OCI-M1 (cell line): ENCODE results near the gene MAPKAP1.

ENCODE experiments used
- DNase-seq: peaks from one replicate; lab custom pipeline; 2025; lab: John Stamatoyannopoulos, UW

The MAPKAP1 gene

DNA sequence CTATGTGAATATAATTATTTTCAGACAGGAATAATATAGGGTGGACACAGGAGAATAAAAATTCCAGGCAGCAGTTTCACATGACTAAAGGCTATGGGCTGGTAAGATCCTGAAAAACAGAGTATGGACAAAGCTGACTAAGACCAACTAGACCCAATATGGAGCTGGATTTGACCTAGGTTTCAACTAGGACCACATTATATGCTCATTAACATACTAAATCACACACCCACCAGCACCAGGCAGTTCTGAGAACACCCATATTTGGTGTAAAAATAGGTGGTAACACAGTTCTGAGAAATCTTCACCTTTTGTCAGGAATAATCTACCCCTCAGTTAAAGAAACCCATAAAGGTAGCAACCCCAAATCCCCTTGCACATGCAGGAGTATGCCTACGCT is 64.7 kb downstream of the MAPKAP1 start:
- no peak for DNase-seq

DNA sequence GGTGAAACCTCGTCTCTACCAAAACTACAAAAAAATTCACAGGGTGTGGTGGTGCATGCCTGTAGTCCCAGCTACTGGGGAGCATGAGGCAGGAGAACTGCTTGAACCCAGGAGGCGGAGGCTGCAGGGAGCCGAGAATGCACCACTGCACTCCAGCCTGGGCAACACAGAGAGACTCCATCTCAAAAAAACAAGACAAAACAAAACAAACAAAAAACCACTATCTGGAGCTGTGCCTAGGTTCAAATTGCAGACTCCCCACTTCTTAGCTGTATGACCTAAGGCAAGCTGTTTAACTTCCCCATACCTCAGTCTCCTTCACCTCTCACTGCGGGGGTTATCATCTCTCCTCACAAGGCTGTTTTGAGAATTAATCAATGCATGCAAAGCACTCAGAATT is 68.0 kb downstream of the MAPKAP1 start:
- DNase-seq, result no peak

DNA sequence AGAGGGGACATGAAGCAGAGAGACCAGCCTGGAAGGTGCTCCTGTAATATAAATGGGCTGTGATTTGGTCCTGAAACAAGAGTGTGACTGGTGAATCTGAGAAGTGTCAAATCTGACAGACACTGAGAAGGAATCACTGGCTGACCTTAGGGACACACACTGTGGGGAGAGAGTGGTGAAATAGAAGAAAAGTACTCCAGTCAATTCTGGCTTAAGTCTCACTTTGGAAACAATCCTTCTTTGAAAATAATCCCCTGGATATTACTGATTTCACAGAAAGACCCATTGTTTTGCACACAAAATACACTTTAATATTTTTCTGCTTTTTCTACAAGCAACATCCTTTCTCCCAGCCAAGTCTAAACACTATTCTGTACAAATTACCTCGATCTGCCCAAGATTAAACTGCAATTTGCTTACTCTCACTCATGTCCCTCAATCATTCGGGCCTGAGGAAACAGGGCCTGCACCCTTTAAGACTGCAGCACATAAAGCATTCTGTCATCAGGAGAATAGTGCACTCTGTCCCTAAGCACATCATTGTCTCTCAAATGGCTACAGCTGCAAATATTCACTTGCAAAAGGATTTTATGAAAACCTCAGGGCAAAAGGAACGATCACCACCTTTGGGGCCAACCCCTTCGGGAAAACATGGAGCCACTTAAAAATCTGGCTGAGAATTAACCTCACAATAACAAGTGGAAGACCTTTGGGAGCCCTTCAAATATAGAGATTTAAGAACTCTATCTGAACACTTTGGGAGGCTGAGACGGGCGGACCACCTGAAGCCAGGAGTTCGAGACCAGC is 68.6 kb downstream of the MAPKAP1 start:
- DNase-seq, result no peak

DNA sequence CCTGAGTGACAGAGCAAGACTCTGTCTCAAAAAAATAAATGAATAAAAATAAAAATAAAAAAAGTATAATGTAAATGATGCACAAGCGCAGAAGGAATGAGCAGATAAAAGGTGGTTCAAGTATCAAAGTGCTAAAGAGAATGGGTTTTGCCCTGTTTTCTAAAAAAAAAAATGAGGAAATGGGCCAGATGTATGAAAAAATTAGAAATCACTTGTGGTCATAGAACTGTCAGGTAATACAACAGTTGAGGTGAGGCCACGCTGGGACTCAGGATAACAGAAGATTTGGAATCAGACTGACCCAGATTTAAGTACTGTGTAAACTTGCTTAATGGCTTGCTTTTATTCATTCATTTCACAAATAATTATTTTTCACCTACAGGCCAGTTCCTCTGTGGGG is 69.8 kb downstream of the MAPKAP1 start:
- no peak for DNase-seq

DNA sequence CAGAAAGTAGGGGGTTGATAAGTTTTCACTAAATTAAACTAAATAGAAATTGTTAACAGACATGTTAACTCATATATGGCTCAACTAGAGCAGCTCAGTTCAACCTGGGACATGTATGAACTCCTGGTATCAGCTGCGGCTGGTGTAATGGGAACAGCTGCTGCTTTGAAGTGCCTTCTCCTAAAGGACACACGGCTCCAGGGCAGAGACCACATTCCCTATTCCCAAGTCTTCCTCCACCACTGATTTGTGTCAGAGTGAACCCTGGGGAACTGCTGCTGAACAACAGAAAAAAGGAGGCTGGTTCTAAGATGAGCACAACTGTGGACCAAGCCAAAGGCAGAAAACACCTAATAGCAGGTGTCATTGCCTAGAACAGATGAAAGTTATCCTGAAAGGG is 71.1 kb downstream of the MAPKAP1 start:
- no peak for DNase-seq

DNA sequence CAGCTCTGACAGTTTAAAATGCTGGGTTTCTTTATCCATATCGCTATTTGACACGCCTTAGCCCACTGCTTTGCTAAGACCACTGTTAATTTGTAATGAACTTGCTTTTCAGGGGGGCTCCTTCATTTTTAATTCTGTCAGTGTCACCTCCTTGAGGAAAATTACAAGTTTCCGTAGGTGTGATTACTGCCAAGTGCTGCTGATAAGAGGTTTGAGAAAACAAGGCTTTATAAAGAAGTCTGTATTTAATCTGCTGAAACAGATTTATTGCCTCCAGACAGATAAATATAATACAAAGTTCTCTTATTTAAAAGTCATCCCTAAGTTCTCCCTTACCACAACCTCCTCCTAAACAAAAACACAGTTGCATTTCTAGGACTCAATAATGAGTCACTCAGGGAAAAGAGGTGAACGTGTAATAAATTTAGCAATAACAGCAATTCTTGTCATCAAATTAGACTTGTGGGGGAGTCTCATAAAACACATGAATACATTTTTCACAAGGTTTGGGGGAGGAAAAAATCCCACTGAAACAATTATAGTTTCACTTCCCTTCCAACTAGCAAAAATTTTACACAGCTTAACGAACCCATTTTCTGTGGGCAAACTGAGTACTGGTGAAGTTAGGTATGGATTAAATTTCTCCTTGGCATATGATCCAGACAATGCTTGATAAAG is 72.8 kb downstream of the MAPKAP1 start:
- DNase-seq, result no peak

DNA sequence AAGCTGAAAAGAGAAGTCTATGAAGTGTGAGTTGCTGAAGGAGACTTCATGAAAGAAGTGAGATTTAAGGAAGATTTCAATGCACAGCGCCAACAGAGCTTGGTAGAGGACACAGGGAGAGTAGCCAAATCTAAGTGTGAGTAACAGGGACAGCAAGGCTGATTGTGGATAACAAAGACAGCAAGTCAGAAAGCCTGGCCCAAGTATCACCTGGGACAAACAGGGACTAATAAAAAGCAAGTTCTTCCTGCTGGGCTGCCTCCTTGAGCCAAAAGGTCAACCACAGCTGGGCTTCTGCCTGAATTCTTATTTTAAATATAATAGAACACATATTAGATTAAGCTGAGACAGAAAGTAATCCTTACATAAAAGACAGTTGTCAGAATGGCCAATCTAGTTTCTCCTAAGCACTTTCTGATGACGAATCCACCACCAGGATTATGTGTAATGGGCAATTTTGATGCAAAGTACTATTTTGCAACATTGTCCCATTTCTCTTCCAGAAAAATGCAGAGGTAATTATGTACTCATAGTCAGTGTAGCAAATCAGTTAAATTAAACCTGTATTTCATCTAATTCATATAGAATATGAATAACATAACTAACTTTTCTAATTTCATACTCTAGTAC is 73.8 kb downstream of the MAPKAP1 start:
- DNase-seq, result no peak

DNA sequence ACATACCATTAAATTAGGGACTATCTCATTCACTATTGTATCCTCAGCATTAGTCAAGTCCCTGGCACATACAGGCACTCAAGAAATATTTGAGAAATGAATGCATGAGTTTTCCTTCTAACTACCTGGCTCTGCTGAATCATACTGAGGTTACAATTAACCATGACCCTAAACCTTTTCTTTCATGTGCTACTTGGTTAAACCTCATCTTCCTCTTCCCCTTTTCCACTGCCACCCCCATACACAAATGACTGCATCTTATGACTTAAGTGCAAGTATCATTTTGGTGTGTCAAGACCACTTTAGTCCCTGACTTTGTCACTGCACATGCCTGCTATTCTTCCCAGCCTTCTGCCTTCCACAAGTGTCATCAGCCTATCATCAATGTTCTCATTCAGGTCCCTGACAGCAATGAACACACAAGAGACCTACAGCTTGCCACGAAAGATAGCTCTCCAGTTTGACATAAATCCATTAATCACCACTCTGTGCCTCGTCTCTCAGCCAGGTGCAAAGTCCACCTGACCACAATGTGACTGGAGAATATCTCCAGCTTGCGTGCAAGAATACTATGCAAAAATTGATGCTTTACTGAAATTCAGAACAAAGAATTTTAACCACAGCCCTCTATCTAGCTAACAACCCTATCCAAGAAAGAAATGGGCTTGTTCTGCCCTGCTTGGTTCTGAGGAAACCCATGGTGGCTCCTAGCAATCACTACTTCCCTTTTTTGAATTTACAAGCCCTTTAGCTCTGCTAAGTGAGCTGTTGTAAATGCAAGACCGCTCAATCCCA is 74.5 kb downstream of the MAPKAP1 start:
- peak; percentile 85 for DNase-seq

DNA sequence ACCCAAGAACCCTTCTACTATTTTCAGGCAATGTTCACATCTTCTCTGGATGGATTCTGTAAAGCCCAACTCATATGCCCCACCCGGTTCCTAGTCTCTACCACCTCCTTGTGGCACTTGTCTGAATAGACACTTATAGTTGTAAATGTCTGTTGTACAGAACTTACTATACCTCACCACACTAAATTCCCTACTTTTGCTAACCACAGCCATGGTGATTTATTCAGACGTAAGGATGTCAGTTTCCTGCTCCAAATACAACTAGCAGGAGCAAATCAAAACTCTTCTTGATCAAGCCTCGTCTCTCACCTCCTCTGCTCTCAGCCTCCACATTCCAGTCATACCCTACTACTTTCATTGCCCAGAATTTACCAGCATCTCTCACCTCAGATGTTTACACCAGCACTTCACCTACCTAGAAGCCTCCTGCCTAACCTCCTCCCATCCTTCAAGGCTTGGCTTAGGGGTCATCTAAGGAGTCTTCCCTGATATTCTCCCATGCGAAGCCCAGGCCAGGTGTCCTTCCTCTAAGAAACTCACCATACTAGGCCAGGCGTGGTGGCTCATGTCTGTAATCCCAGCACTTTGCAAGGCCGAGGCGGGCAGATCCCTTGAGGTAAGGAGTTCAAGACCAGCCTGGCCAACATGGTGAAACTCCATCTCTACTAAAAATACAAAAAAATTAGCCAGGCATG is 75.5 kb downstream of the MAPKAP1 start:
- DNase-seq, result peak; percentile 61

DNA sequence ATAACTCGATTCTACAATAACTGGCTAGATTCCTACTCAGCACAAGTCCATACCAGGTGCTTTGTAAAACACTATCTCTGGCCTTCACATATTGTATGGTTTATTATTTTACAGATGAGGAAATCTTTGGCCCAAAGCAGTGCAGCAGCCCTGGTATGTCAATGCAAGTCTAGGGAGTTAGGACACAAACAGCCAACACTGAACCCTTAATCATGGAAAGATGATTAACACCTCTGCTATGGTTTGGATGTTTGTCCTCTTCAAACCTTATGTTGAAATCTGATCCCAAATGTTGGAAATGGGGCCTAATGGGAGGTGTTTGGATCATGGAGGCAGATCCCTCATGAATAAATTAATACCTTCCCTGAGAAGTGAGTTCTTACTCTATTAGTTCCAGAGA is 76.6 kb downstream of the MAPKAP1 start:
- DNase-seq, result no peak

DNA sequence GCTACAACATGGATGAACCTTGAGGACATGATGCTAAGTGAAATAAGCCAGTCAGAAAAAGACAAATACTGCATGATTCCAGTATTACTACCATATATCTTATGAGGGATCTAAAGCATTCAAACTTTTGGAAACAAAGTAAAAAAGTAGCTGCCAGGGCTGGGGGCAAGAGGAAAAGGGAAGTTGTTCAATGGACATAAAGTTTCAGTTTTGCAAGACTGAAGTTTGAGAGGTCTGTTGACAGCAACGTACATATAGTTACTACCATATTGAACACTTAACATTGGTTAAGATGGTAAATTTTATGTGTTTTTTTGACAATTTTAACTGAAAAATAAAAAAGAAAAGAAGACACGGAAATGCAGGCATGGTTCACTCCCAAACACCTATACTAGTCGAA is 77.6 kb downstream of the MAPKAP1 start:
- peak; percentile 40 for DNase-seq

DNA sequence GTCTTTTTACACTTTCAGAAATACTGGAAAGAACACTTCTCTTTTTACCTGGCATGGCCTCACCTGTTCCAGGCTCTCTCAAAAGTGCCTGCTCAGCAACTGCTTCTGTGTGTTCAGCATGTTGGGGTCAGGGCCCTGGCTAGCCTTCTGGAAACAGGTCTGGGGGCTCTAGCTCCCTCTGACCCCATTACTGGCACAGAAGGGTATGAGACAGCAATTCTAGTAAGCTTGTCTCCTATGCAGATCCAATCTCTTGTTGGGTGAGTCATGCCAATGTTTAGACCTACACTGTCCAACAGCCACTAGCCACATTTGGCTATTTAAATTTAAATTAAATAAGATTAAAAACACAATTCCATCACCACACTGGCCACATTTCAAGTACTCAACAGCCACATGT is 80.8 kb downstream of the MAPKAP1 start:
- peak; percentile 26 for DNase-seq

DNA sequence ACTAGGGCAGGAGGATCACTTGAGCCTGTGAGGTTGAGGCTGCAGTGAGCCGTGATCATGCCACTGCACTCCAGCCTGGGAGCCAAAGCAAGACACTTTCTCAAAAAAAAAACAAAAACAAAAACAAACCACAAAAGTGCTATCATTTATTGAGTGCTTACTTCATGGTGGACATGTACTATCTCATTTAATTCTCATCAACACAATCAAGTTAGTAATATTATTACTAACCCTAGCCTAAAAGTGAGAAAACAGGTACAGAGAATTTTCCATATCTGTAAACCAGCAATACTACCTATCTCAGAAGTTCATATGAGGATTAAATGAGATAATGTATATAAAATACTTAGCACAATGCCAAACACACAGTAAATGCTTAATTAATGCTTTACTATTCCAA is 85.8 kb downstream of the MAPKAP1 start:
- no peak for DNase-seq

DNA sequence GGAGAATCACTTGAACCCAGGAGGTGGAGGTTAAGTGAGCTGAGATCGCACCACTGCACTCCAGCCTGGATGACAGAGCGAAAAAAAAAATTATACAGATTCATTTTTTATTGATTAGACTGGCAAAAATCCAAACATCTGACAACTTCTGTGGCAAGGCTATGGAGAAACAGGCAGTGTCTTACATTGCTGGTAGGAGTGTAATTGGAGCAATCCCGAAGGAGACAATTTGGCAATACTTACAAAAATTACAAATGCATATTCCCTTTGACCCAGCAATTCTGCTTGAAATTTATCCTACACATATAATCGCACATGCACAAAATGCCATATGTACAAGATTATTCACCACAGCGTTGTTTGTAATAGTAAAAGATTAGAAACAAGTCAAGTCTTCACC is 86.8 kb downstream of the MAPKAP1 start:
- no peak for DNase-seq

DNA sequence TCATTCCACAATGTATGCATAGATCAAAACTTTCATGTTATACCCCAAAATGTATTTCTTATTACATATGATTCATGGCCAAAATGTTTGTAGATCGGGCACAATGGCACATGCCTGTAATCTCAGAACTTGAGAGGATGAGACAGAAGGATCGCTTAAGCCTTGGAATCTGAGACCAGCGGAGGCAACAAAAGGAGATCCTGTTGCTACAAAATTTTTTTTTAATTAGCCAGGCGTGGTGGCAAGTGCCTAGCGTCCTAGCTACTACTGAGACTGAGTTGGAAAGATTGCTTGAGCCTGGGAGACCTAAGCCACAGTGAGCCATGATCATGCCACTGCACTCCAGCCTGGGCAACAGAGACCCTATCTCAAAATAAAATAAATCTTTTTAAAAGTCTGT is 89.9 kb downstream of the MAPKAP1 start:
- no peak for DNase-seq

DNA sequence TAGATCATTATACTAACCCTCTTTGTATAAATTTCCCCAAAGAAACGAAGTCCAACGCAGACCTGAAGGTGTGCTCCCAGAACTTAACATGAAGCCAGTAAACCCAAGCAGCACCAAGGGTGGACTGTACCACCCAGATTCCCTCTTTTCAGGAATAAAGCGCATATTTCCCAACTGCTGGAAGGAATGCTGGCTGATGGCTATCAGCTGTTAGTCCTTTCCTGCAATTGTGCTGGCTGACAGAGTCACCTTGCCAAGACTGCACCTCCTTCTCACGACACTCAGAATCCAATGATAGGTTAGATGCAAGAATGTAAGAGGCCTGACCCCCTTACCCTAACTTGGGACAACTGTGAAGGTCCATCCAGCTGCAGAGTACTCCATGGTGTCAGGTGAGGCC is 93.9 kb downstream of the MAPKAP1 start:
- no peak for DNase-seq

DNA sequence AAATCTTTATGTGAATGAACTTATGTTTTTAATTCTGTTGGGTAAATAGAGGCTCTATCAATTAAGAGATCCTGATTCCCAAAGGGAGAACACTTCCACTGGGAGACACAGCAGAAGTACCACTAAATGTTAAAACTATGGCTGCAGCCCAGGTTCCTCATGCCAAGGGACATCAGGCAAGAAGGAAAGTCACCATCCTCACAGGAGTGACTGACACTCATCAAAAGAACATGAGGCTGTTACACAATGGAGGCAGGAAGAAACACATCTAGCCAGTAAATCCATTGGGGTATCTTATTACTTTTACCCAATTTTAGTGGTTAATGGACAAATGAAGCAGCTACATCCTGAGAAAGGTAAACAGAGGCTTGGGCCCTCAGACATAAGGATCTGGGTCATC is 94.4 kb downstream of the MAPKAP1 start:
- no peak for DNase-seq

DNA sequence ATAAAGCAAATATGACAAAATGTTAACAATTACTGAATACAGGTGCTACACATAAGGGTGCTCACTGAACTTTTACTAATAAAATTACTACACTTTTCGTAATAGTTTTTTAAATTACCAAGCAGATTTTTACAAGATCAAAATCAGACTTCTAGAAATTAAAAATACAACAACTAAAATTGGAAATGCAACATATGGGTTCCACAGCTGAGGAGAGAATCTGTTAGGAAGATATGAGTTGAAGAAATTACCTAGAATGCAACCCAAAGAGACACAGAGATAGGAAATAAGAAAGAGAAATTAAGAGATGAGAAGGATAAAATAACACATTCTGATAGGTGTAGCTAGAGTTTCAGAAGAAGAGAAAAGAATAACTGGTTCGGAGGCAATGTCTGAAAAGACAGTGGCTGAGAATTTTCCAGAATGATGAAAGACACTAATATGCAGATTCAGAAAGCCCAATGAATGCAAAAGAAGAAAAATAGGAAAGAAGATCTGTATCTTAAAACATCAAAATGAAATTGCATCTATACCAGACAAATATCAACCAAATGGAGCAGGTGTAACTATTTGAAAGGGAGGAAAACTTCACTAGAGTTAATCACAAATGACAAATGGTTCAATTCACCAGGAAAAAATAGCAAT is 95.8 kb downstream of the MAPKAP1 start:
- no peak for DNase-seq

DNA sequence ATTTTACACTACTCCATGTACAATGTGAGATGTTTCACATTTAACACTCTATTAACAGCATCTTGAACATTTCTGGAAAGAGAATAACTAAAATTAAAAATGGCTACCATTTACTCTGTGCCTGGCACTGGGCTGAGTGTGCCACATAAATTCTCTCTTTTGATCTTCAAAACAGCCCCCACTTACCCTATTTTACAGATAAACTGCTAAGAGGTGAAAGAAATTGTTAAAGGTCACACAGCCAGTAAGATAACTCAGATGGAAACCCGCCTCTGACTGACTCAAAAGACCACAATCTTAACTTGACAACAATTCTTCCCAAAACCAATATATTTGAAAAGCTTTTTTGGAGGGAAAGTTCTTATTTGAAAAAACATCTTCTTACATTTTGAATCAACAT is 97.3 kb downstream of the MAPKAP1 start:
- DNase-seq, result no peak

DNA sequence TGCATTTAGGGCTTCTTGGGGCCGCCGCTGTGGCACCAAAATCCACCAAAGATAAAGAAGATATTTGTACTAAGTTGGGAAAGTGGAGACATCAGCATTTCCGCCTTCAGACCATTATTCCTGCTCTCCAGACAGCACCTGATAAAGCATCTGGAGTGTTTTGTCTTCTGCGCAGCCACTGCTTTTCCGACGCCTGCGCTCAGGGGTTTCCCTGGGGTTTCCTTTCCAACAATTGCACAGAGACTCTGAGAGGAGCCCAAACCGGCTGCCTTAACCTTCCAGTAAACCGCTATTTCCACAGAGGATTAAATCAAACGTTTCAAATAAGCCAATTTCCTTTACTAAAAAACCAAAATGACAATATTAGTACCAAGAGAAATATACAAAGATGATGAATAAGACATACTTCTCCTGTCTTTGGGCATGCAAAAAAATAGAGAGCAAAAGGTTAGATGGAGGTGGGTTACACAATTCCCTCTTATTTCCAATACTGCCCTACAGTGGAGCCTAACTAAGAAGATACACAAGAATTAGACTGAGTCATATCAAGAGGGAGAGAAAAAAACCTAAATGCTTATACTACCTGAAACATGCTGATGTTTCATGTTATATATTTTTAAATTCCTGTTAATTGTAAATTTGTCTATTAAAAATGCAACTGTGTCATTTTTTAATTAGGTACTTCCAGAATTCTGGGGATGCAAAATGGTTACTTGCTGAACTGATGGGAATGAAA is 98.4 kb downstream of the MAPKAP1 start:
- DNase-seq, result no peak

DNA sequence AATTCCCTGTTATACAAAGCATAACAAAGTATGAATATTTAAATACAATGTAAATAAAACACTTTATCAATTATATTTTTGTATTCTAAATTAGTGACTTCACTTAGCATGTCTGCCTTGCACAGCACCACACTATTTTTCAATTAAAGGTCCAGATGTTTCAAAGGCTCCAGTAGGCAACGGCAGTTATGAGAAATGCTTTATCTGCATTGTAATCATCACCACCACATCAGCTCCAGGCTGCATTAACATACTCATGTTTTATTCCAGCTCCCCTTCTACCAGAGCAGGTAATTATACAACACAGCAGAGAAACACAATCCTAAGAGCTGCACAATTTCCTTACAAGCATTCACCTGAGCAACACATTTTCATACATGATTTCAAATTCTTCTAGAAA is 102.8 kb downstream of the MAPKAP1 start:
- DNase-seq, result no peak
